ENCODE measurements around the gene HSP90B1.

HSP90B1 gene

GRCh38 chr12:103930787-103931735 lies 851 bp downstream of the HSP90B1 start:
- DNase-seq: no peak

DNA sequence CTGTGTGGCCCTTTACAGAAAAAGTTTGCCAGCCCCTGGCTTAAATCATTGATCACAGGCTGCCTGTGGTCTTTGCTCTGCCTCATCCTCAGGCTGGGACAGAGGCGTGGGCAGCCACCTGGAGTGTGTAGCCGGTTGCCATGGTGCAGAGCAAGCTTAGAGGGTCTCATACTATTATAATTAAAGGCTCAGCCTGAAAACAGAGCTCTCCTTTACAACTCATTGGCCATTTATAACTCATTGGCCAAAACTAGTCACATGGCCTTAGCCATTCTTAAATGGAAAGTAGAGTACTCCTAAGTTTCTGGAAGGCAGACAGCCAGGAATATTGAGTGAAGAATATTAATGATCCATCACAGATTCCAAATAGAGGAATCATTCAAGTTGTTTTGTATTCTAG lies 3.0 kb downstream of the HSP90B1 start:
- DNase-seq: no peak

GRCh38 chr12:103936679-103937078 lies 6.5 kb downstream of the HSP90B1 start:
- no peak for DNase-seq

DNA sequence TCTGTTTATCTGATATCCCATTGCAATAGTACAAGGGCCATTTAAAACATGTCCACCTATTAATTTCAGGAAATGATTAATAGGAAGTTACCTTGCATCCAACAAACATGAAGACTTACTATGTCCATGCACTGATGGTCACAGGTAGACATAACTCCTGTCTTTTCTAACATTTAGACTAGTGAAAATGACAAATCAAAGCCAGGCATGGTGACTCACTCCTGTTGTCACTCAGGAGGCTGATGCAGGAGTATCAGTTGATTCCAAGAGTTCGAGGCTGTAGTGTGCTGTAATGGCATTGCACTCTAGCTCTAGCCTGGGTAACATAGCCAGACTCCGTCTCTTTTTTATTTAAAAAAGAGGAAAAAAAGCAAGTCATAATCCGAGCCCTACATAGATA lies 14.8 kb downstream of the HSP90B1 start:
- DNase-seq: no peak

DNA sequence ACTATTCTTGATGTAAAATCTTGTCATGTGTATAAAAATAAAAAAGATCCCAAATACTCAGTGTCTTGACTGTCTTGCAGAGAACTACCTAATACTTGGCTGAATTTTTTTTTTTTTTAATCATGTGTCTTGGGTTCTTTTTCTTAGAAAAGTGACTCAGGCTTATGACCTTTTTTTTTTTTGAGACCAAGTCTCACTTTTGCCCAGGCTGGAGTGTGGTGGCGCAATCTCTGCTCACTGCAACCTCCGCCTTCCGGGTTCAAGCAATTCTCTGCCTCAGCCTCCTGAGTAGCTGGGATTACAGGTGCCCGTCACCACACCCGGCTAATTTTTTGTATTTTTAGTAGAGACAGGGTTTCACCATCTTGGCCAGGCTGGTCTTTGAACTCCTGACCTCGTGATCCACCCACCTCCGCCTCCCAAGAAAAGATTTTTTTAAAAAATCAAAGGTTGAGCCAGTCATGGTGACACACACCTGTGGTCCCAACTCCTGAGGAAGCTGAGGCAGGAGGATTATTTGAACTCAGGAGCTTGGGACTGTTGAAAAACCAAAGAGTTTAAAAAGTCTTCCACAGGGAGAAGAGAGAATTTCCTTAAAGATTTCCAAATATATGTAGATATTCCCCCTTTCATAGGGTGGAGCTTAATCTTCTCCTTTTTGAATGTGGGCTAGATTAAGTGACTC lies 17.8 kb downstream of the HSP90B1 start:
- DNase-seq: no peak

GRCh38 chr12:103948746-103949406 lies 18.7 kb downstream of the HSP90B1 start:
- no peak for DNase-seq

- DNase-seq: no peak
Measured at GRCh38 chr12:103952497-103952896, 22.3 kb downstream of the HSP90B1 start.

GRCh38 chr12:103955811-103956508 lies 25.8 kb downstream of the HSP90B1 start:
- no peak for DNase-seq

- DNase-seq: no peak
Measured at GRCh38 chr12:103956509-103957027, 26.4 kb downstream of the HSP90B1 start.

- DNase-seq: no peak
Measured at GRCh38 chr12:103957865-103958388, 27.7 kb downstream of the HSP90B1 start.

GRCh38 chr12:103958621-103959020 lies 28.4 kb downstream of the HSP90B1 start:
- DNase-seq: no peak

DNA sequence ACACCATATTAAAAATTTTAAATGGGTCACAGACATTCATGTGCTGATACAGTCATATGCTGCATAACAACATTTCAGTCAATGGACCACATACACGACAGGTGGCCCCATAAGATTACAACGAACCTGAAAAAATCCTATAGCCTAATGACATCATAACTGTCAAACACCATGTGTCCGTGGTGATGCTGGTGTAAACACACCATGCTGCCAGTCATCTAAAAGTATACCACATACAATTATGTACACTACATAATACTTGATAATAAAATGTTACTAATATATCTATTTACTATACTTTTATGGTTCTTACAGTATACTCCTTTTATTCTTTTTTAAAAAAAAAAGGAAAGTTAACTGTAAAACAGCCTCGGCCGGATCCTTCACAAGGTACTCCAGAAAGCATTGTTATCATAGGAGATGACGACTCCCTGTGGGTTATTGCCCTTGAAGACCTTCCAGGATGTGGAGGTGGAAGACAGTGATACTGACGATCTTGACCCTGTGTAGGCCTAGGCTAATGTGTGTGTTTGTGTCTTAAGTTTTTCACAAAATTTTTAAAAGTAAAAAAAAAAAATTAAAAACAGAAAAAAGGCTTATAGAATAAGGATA lies 30.5 kb downstream of the HSP90B1 start:
- DNase-seq: no peak

- no peak for DNase-seq
Measured at GRCh38 chr12:103962493-103962892, 32.3 kb downstream of the HSP90B1 start.

DNA sequence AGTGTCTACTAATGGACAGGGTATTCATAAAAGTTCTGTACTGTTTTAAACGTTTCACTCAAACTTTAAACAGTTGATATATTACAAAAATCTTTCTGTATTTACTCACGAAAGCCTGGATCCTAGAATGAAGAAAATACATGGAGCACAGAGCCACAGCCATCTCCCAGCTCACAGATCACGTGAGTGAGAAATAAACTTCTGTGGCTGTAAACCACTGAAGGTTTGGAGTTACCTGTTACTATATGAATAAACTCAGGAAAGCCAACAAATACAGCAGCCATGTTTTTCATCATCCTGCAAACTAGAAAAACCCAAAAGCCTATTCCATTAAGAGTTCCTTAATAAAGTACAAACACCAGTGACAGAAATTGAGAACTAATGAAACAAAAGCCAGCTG lies 34.6 kb downstream of the HSP90B1 start:
- no peak for DNase-seq

DNA sequence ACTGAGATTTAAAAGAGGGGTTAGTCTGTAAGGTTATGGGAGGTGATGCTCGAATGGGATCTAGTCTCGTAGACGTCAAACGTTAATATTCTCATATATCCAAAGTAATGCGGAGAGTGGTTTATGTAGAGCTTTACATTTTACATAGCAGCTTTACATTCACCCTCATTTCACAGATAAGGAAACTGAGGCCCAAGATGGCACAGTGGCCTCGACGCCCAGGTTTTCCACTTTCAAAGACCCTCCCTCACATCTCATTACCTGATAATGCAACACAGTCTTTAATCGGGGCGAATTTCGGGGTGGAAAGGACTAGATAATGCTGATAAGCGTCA lies 35.0 kb downstream of the HSP90B1 start:
- DNase-seq: no peak

- DNase-seq: peak; percentile 91
Measured at GRCh38 chr12:103965590-103966504, 35.6 kb downstream of the HSP90B1 start, which contains the start of gene TDG. Gene TDG (plus strand): TSS chr12:103965872. CDS start chr12:103966038, 166 bp downstream.

DNA sequence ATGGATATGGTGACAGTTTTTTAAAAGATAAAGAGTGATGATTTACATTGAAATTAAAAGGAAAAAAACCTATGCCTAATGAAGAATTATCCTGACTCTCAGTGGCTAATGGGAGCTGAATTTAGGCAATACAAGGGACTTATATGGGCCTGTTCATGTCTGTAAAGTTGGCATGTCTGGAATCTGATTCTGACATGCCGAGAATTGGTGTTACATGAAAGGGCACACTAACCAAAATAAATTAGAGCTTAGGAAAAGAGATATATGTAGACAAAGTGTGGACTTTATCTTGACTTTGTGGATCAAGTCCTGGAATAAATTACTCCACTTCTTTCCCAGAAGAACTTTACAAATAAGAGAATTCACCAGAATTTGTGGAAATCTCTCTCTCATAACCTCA lies 36.5 kb downstream of the HSP90B1 start:
- DNase-seq: no peak

DNA sequence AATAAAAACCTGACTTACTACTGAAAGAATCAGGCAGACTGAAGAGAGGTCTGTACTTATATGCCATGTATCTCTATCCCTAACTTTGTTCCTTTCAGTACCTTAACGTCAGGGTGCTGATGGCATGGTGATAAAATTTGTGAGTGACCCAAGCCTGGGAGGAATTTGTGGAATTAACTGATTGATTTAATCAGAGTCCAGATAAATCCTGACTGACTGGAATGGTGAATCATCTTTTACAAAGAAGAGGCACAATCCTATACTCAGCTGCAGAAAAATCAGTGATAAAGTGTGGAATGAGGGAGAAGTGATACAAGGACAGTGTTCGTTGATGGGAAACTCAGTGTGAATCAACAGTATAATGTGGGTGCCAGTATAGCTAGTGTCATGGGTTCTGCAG lies 39.2 kb downstream of the HSP90B1 start:
- DNase-seq: no peak

GRCh38 chr12:103973909-103974308 lies 43.7 kb downstream of the HSP90B1 start:
- DNase-seq: no peak

- no peak for DNase-seq
Measured at GRCh38 chr12:103975368-103975767, 45.2 kb downstream of the HSP90B1 start.

All from SIG-M5 (cell line).